Transverse colon (tissue), 4 donors: Measurements from ENCODE around the gene FMNL1. TPM values are rescaled to one million over a fixed set of nuclear protein-coding genes. Genes with fewer than 3 reads are reported as not detected.
A peak's percentile ranks its signal among the peaks of the same experiment; 100 is the strongest.

Experiments
- DNase-seq: peaks from one replicate; pipeline ENCODE4 v3.0.0-alpha.2; 2019
- H3K27ac ChIP-seq, 4 donors: fragments of 200-600 bp; sonication (generic); 2 replicates each; pipeline ENCODE4 v1.5.1; 2016 to 2018; ENCODE audit warnings: inconsistent platforms in 4 of 4
- H3K27me3 ChIP-seq: fragments of 200-600 bp; sonication (generic); 2 replicates; pipeline ENCODE4 v1.5.1; 2017; ENCODE audit warnings: inconsistent platforms
- H3K36me3 ChIP-seq, 4 donors: fragments of 200-600 bp; sonication (generic); 2 replicates each; pipeline ENCODE4 v1.5.1; 2017 to 2019; ENCODE audit warnings: inconsistent platforms in 4 of 4
- H3K4me1 ChIP-seq, 4 donors: fragments of 200-600 bp; sonication (generic); 2 replicates each; pipeline ENCODE4 v1.5.1; 2017 to 2020; ENCODE audit warnings: inconsistent platforms in 4 of 4
- H3K4me3 ChIP-seq, 4 donors: fragments of 200-600 bp; sonication (generic); 1 replicate in 1 of 4; 2 replicates in 3 of 4; pipeline versions ENCODE4 v1.5.1 to v1.6.1; 2017 to 2019; ENCODE audit warnings: inconsistent platforms in 4 of 4
- H3K9me3 ChIP-seq, 2 donors: fragments of 200-600 bp; sonication (generic); 2 replicates each; pipeline ENCODE4 v1.5.1; 2017 to 2019; ENCODE audit warnings: inconsistent platforms in 2 of 2
- EP300 ChIP-seq: sonication (generic); formaldehyde crosslinking; IDR thresholded peaks from one replicate; pipeline ENCODE4 v1.6.1; 2017; ENCODE audit warnings: antibody characterized with exemption, low read depth
- POLR2A ChIP-seq: fragments of 450-650 bp; IDR thresholded peaks from one replicate; pipeline ENCODE4 v1.6.1; 2016; ENCODE audit warnings: antibody characterized with exemption, mild to moderate bottlenecking, moderate library complexity
- POLR2AphosphoS5 ChIP-seq, 3 donors: sonication (generic); formaldehyde crosslinking; IDR thresholded peaks; one replicate each; pipeline ENCODE4 v1.6.1; 2016; ENCODE audit warnings: antibody characterized with exemption in 3 of 3
- WGBS, 2 donors: methylation state at CpG; one replicate each; pipeline ENCODE4 v1.1.5; 2018; ENCODE audit warnings: low coverage in 1 of 2; 5-methylcytosine and 5-hydroxymethylcytosine counted together
- in situ Hi-C, 4 donors: fragments of 200-750 bp; cut with MboI; loops; one replicate each; pipeline versions ENCODE4 v1.15.0 to v1.15.1; 2017; ENCODE audit warnings: low sequenced_read_pairs in 3 of 4, low pct_ligation_motif_present in 1 of 4, low pct_unique_long_range_greater_than_20kb in 1 of 4
- intact Hi-C: fragments of 100-400 bp; cut with DNase I; formaldehyde crosslinking; loops from one replicate; pipeline ENCODE4 v1.15.1; 2023; ENCODE audit warnings: low total_unique reads
- total RNA-seq, 4 donors: library from RNA; depleted of rRNA; stranded (reverse); fragments of >200 nt; gene quantifications; one replicate each; pipeline ENCODE4 v1.1.0, GENCODE V29; 2016
- TF ChIP-seq, protein P1 (sequence below), 5 experiments: fragments of 200-600 bp in 3 of 5; fragments of 450-650 bp in 2 of 5; sonication (generic) in 3 of 5; IDR thresholded peaks; 1 replicate in 2 of 5; 2 replicates in 3 of 5; pipeline ENCODE4 v1.5.1; 2016 to 2017; ENCODE audit warnings: antibody characterized with exemption in 5 of 5, inconsistent platforms in 3 of 5, mild to moderate bottlenecking in 2 of 5, moderate library complexity in 1 of 5

FMNL1 gene
- total RNA-seq, 4 donors from 2014 or later = 1.2 to 17.5 (median 10.6) TPM

DNA sequence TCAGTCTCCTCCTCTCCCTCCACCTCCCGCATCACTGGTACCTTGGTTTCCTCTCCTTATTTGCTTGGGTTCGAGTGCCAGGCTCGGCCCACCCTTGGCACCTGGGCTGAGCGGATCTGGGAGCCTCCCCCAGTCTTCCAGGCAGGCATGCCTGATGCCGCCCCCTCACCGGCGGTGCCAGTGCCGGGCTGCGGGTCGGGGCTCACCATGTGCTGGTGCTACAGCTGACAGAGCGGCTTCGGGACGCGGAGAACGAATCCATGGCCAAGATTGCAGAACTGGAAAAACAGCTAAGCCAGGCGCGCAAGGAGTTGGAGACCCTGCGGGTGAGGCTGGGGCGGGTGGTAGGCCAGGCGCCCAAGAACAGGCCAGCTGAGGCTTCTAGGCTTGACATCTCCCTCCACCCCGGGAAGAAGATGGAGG is 19.2 kb downstream of the FMNL1 start:
- TF ChIP-seq POLR2AphosphoS5 (IDR thresholded peaks at IDR 0.05) (no peak), POLR2A (no peak), EP300 (no peak)
- TF ChIP-seq, protein P1, sequence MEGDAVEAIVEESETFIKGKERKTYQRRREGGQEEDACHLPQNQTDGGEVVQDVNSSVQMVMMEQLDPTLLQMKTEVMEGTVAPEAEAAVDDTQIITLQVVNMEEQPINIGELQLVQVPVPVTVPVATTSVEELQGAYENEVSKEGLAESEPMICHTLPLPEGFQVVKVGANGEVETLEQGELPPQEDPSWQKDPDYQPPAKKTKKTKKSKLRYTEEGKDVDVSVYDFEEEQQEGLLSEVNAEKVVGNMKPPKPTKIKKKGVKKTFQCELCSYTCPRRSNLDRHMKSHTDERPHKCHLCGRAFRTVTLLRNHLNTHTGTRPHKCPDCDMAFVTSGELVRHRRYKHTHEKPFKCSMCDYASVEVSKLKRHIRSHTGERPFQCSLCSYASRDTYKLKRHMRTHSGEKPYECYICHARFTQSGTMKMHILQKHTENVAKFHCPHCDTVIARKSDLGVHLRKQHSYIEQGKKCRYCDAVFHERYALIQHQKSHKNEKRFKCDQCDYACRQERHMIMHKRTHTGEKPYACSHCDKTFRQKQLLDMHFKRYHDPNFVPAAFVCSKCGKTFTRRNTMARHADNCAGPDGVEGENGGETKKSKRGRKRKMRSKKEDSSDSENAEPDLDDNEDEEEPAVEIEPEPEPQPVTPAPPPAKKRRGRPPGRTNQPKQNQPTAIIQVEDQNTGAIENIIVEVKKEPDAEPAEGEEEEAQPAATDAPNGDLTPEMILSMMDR (IDR thresholded peaks at IDR 0.05) = no peak
- Histone ChIP-seq H3K4me3 (no peak overlapping the region), H3K27ac (no peak overlapping the region), H3K9me3 (no peaks in the 10 kb centered on the region), H3K27me3 (peaks cover 28% of the 10 kb centered on the region), H3K36me3 (no peaks in the 10 kb centered on the region), H3K4me1 (peaks cover 4 to 12% (median 8%) of the 10 kb centered on the region in 4 donors)
- WGBS, 2 donors = 31% methylated on average over 21 of the region's 21 CpGs; no CpG with 5 or more reads in 1 of the 2 donors
- in situ Hi-C loops = no loop called here
- no peak for DNase-seq
- intact Hi-C loops = no loop called here

DNA sequence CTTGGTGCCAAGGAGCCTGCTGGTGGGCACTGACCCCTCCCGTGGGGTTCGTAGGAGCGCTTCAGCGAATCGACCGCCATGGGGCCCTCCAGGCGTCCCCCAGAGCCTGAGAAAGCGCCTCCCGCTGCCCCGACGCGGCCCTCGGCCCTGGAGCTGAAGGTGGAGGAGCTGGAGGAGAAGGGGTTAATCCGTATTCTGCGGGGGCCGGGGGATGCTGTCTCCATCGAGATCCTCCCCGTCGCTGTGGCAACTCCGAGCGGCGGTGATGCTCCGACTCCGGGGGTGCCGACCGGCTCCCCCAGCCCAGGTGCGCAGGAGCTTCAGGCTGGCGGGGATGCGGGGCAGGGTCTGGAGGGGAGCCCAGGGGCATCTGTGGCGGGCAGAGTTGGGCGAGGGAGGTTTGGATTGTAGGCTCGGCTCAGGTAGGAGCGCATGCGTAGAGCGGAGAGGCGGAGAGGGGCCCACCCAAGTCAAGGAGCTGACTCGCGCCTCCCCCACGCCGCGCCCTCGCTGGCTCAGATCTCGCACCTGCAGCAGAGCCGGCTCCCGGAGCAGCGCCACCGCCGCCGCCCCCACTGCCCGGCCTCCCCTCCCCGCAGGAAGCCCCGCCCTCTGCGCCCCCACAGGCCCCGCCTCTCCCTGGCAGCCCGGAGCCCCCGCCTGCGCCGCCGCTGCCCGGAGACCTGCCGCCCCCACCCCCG is 19.8 kb downstream of the FMNL1 start:
- H3K27me3 ChIP-seq = peaks cover 28% of the 10 kb centered on the region
- in situ Hi-C loops = no loop called here
- no peak overlapping the region for H3K27ac ChIP-seq
- H3K9me3 ChIP-seq = no peaks in the 10 kb centered on the region
- H3K4me3 ChIP-seq = peak overlapping the region in 2 of 4 donors; percentile 6 to 8
- 44% methylated on average over 56 of the region's 62 CpGs; no CpG with 5 or more reads in 1 of the 2 donors for WGBS, 2 donors
- H3K36me3 ChIP-seq = no peaks in the 10 kb centered on the region
- peaks cover 6 to 14% (median 10%) of the 10 kb centered on the region in 4 donors for H3K4me1 ChIP-seq
- TF ChIP-seq POLR2AphosphoS5 (IDR thresholded peaks at IDR 0.05) = no peak
- TF ChIP-seq, protein P1 (IDR thresholded peaks at IDR 0.05) = no peak
- TF ChIP-seq EP300 = no peak
- no peak for TF ChIP-seq POLR2A
- intact Hi-C loops = no loop called here
- no peak for DNase-seq

DNA sequence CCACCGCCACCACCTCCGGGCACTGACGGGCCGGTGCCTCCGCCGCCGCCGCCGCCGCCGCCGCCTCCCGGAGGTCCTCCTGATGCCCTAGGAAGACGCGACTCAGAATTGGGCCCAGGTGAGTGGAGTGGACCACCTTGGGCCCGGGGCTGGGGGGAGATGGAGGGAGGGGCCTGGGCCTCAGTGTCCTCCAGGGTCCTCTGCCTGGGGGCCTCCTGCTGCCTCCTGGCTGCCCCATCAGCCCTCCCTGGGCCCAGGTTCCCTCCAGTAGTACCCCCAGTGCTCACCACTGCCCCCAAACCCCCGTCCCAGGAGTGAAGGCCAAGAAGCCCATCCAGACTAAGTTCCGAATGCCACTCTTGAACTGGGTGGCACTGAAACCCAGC is 20.3 kb downstream of the FMNL1 start:
- Histone ChIP-seq H3K27me3 (peaks cover 28% of the 10 kb centered on the region), H3K36me3 (no peaks in the 10 kb centered on the region), H3K4me3 (peak overlapping the region in 1 of 4 donors; percentile 8), H3K27ac (no peak overlapping the region), H3K4me1 (peaks cover 12 to 20% (median 16%) of the 10 kb centered on the region in 4 donors), H3K9me3 (no peaks in the 10 kb centered on the region)
- DNase-seq = no peak
- WGBS, 2 donors = 14% methylated on average over 12 of the region's 18 CpGs; no CpG with 5 or more reads in 1 of the 2 donors
- TF ChIP-seq POLR2A = no peak
- TF ChIP-seq POLR2AphosphoS5 (IDR thresholded peaks at IDR 0.05) = no peak
- no peak for TF ChIP-seq EP300
- TF ChIP-seq, protein P1 (IDR thresholded peaks at IDR 0.05) = no peak
- intact Hi-C loops (no loop called here), in situ Hi-C loops (no loop called here)

DNA sequence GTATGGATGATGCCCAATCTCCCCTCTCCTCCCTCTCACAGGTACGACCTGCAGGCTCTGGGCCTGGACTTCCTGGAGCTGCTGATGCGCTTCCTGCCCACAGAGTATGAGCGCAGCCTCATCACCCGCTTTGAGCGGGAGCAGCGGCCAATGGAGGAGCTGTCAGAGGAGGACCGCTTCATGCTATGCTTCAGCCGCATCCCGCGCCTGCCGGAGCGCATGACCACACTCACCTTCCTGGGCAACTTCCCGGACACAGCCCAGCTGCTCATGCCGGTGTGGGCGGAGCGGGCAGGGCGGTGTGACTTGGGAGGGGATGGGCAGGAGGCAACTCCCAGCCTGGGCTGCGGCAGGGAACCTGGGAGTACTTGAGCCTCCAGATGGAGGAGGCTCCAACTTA is 22.1 kb downstream of the FMNL1 start:
- H3K27me3 ChIP-seq = peaks cover 28% of the 10 kb centered on the region
- no peaks in the 10 kb centered on the region for H3K9me3 ChIP-seq
- DNase-seq = peak; percentile 82
- TF ChIP-seq, protein P1 (IDR thresholded peaks at IDR 0.05) = no peak
- TF ChIP-seq POLR2AphosphoS5 (IDR thresholded peaks at IDR 0.05) = peak; percentile 34 to 37 (median 35)
- intact Hi-C loops (no loop called here), in situ Hi-C loops (no loop called here)
- peaks cover 12 to 31% (median 21%) of the 10 kb centered on the region in 4 donors for H3K4me1 ChIP-seq
- 67% methylated on average over 18 of the region's 18 CpGs; no CpG with 5 or more reads in 1 of the 2 donors for WGBS, 2 donors
- no peak overlapping the region for H3K4me3 ChIP-seq
- H3K36me3 ChIP-seq = no peaks in the 10 kb centered on the region
- peak overlapping the region in 1 of 4 donors; percentile 11 for H3K27ac ChIP-seq
